GM21717 (cell line): ENCODE results near the gene ARRB1.

Experiments used
- ATAC-seq: cut with Tn5 transposase; IDR thresholded peaks from one replicate; pipeline ENCODE4 v1.9.1; 2021; ENCODE audit warnings: mild to moderate bottlenecking, moderate library complexity; ENCODE audit not compliant: unreplicated experiment

The ARRB1 gene

GRCh38 chr11:75303544-75304224, 47.8 kb downstream of the ARRB1 start:
- no peak for ATAC-seq

- no peak for ATAC-seq
Observed at GRCh38 chr11:75302371-75302770, 49.1 kb downstream of the ARRB1 start.

- no peak for ATAC-seq
Observed at GRCh38 chr11:75301601-75302345, 49.7 kb downstream of the ARRB1 start.

- ATAC-seq = no peak
Observed at GRCh38 chr11:75301131-75301530, 50.3 kb downstream of the ARRB1 start.

GRCh38 chr11:75298976-75299260, 52.5 kb downstream of the ARRB1 start:
- ATAC-seq = no peak

- ATAC-seq = no peak
Observed at GRCh38 chr11:75298191-75298975, 53.1 kb downstream of the ARRB1 start.

GRCh38 chr11:75293903-75294302, 57.6 kb downstream of the ARRB1 start:
- no peak for ATAC-seq

GRCh38 chr11:75292943-75293342, 58.5 kb downstream of the ARRB1 start:
- ATAC-seq = no peak

- no peak for ATAC-seq
Observed at GRCh38 chr11:75291741-75292140, 59.7 kb downstream of the ARRB1 start.

- ATAC-seq = no peak
Observed at GRCh38 chr11:75289919-75290318, 61.5 kb downstream of the ARRB1 start.

- ATAC-seq = no peak
Observed at GRCh38 chr11:75289511-75289760, 62.0 kb downstream of the ARRB1 start.

GRCh38 chr11:75287579-75287978, 63.9 kb downstream of the ARRB1 start:
- no peak for ATAC-seq

GRCh38 chr11:75286826-75287465, 64.5 kb downstream of the ARRB1 start:
- ATAC-seq = no peak

GRCh38 chr11:75285776-75286360, 65.6 kb downstream of the ARRB1 start:
- ATAC-seq = no peak

GRCh38 chr11:75283391-75283931, 68.0 kb downstream of the ARRB1 start:
- ATAC-seq = no peak

- ATAC-seq = no peak
Observed at GRCh38 chr11:75281469-75282095, 69.9 kb downstream of the ARRB1 start.

GRCh38 chr11:75280770-75281468, 70.5 kb downstream of the ARRB1 start:
- ATAC-seq = no peak

- ATAC-seq = no peak
Observed at GRCh38 chr11:75280227-75280701, 71.2 kb downstream of the ARRB1 start.

GRCh38 chr11:75279273-75279672, 72.2 kb downstream of the ARRB1 start:
- no peak for ATAC-seq
